ENCODE data around the gene WDR20.

- no peak for TF ChIP-seq EZH2phosphoT487 (conservative IDR thresholded peaks at IDR 0.05; ENCODE audit: low read length)
- TF ChIP-seq CTCF (IDR thresholded peaks at IDR 0.05; ENCODE audit: insufficient read depth, low read length, poor library complexity, severe bottlenecking): no peak
Observed at GRCh38 chr14:102182936-102183619, 43.4 kb downstream of the WDR20 start.
